ENCODE results near the gene LSM14A.

DNA sequence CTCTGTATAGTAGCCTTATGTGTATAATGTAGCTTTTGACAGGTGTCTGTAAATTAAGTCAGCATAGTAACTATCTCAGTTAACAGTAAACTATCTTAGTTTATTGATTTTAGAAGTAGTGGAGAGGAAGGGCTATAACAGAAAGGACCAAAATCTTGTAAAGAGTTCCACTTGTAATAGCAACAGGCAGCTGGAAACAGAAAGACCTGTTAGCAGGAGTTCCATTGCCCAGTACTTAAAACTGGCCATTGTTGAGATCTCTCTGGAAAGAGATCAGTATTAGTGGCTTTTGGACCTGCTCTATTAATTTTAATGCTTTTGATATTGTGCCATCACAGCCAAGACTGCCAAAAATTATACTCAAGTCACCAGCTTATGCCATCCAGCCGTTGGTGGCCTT lies 50.1 kb downstream of the LSM14A start:
- TF ChIP-seq, protein P1, sequence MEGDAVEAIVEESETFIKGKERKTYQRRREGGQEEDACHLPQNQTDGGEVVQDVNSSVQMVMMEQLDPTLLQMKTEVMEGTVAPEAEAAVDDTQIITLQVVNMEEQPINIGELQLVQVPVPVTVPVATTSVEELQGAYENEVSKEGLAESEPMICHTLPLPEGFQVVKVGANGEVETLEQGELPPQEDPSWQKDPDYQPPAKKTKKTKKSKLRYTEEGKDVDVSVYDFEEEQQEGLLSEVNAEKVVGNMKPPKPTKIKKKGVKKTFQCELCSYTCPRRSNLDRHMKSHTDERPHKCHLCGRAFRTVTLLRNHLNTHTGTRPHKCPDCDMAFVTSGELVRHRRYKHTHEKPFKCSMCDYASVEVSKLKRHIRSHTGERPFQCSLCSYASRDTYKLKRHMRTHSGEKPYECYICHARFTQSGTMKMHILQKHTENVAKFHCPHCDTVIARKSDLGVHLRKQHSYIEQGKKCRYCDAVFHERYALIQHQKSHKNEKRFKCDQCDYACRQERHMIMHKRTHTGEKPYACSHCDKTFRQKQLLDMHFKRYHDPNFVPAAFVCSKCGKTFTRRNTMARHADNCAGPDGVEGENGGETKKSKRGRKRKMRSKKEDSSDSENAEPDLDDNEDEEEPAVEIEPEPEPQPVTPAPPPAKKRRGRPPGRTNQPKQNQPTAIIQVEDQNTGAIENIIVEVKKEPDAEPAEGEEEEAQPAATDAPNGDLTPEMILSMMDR (IDR thresholded peaks at IDR 0.05; ENCODE audit: low read length): no peak
- TF ChIP-seq EZH2phosphoT487 (IDR thresholded peaks at IDR 0.05; ENCODE audit: low read length): no peak
- TF ChIP-seq EZH2 (optimal IDR thresholded peaks at IDR 0.05; ENCODE audit: low read depth, low read length): no peak

Data from MM.1S (cell line).